Measurements from ENCODE around the gene PDE12. TPM values are rescaled to one million over a fixed set of nuclear protein-coding genes. Genes with fewer than 3 reads are reported as not detected.

Gene PDE12
- total and polyA plus RNA-seq, 8 donors, result 1.9 to 10.3 (median 6.8) TPM

- DNase-seq (no peak), FAIRE-seq (no peak), ATAC-seq (no peak)
- H3K27ac ChIP-seq, result no peak overlapping the region
- no peaks in the 10 kb centered on the region for H3K27me3 ChIP-seq
- WGBS, 2 donors, result 52 to 71% methylated on average over 2 of the region's 2 CpGs
- no peak overlapping the region for H3K4me3 ChIP-seq
- peaks cover 21 to 44% (median 44%) of the 10 kb centered on the region in 3 donors for H3K4me1 ChIP-seq
- intact Hi-C loops (cut with DNase I), result no loop called here
- TF ChIP-seq CTCF (IDR thresholded peaks at IDR 0.05), result no peak
- H3K36me3 ChIP-seq, result peaks cover 0 to 6% (median 2%) of the 10 kb centered on the region in 3 donors
- H3K9me3 ChIP-seq, result no peaks in the 10 kb centered on the region
Observed at GRCh38 chr3:57583544-57583943, 27.5 kb downstream of the PDE12 start.

GRCh38 chr3:57586778-57587177 is 30.7 kb downstream of the PDE12 start:
- intact Hi-C loops (cut with DNase I), result no loop called here
- WGBS, 2 donors, result 39 to 47% methylated on average over 6 of the region's 6 CpGs
- no peaks in the 10 kb centered on the region for H3K9me3 ChIP-seq
- H3K4me3 ChIP-seq, result no peak overlapping the region
- ATAC-seq (no peak), FAIRE-seq (no peak), DNase-seq (no peak)
- peaks cover 15 to 45% (median 39%) of the 10 kb centered on the region in 3 donors for H3K4me1 ChIP-seq
- no peaks in the 10 kb centered on the region for H3K36me3 ChIP-seq
- no peak overlapping the region for H3K27ac ChIP-seq
- H3K27me3 ChIP-seq, result no peaks in the 10 kb centered on the region
- no peak for TF ChIP-seq CTCF (IDR thresholded peaks at IDR 0.05)

DNA sequence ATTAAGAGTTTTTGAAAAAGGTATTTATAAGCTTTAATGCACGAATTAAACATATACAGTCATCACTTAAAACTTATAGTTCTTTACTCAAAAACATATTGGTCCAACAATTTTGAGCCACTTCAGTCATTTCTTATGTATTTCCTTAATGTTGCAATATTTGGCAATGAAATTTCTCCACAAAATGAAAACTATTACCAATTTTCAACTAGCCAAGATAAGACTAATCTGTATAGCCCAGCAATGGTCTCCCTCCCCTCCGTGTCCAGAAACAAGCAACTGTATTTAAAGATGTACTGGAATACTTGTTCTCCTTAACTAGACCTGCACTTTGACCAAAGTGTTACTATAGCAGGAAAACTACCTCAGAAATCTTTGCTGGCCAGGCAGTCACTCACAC is 31.8 kb downstream of the PDE12 start:
- ATAC-seq (peak in 1 of 4 donors; percentile 14), DNase-seq (no peak), FAIRE-seq (no peak)
- Histone ChIP-seq H3K4me3 (no peak overlapping the region), H3K4me1 (peaks cover 15 to 54% (median 38%) of the 10 kb centered on the region in 3 donors), H3K9me3 (no peaks in the 10 kb centered on the region), H3K36me3 (no peaks in the 10 kb centered on the region), H3K27me3 (no peaks in the 10 kb centered on the region), H3K27ac (no peak overlapping the region)
- intact Hi-C loops (cut with DNase I), result no loop called here
- 40 to 44% methylated on average over 2 of the region's 2 CpGs for WGBS, 2 donors
- no peak for TF ChIP-seq CTCF (IDR thresholded peaks at IDR 0.05)

DNA sequence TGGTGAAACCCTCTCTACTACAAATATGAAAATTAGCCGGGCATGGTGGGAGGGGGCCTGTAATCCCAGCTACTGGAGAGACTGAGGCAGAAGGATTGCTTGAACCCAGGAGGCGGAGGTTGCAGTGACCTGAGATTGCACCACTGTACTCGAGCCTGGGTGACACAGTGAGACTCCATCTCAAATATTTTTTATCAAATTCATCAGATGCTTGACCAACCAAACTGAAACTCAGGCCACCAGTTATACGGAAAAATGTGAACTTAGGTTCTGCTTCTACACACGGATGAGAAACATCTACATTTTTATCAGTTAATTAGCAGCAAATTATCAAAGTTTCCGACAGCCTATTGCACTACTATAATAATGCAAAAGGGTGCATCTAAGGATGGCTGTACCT is 36.2 kb downstream of the PDE12 start:
- WGBS, 2 donors, result 25 to 34% methylated on average over 6 of the region's 6 CpGs
- Histone ChIP-seq H3K36me3 (no peaks in the 10 kb centered on the region), H3K27ac (no peak overlapping the region), H3K27me3 (no peaks in the 10 kb centered on the region), H3K4me1 (peaks cover 0 to 30% (median 27%) of the 10 kb centered on the region in 3 donors), H3K9me3 (no peaks in the 10 kb centered on the region), H3K4me3 (peak overlapping the region in 1 of 4 donors; percentile 1)
- ATAC-seq (no peak), DNase-seq (no peak), FAIRE-seq (no peak)
- no peak for TF ChIP-seq CTCF (IDR thresholded peaks at IDR 0.05)
- intact Hi-C loops (cut with DNase I), result no loop called here

GRCh38 chr3:57594144-57594543 is 38.1 kb downstream of the PDE12 start:
- peaks cover 0 to 21% (median 17%) of the 10 kb centered on the region in 3 donors for H3K4me1 ChIP-seq
- intact Hi-C loops (cut with DNase I), result no loop called here
- H3K27me3 ChIP-seq, result no peaks in the 10 kb centered on the region
- FAIRE-seq (no peak), DNase-seq (no peak), ATAC-seq (no peak)
- no peaks in the 10 kb centered on the region for H3K9me3 ChIP-seq
- 36 to 42% methylated on average over 4 of the region's 4 CpGs for WGBS, 2 donors
- H3K27ac ChIP-seq, result no peak overlapping the region
- no peak for TF ChIP-seq CTCF (IDR thresholded peaks at IDR 0.05)
- peak overlapping the region in 2 of 4 donors; percentile 79 to 96 for H3K4me3 ChIP-seq
- no peaks in the 10 kb centered on the region for H3K36me3 ChIP-seq

Data from pancreas (tissue), 10 donors.